ENCODE data around the gene EPHA6. TPM values are rescaled to one million over a fixed set of nuclear protein-coding genes. Genes with fewer than 3 reads are reported as not detected.

Gene EPHA6
- total RNA-seq, 1 experiment from 2014 or later = 3.2 TPM

GRCh38 chr3:97301114-97301513, 486.7 kb downstream of the EPHA6 start:
- no peak for DNase-seq (ENCODE audit: low read depth)
- in situ Hi-C loops (cut with HindIII; ENCODE audit: low pct_unique_long_range_greater_than_20kb, low sequenced_read_pairs) = no loop called here

GRCh38 chr3:97306226-97306625, 491.8 kb downstream of the EPHA6 start:
- in situ Hi-C loops (cut with HindIII; ENCODE audit: low pct_unique_long_range_greater_than_20kb, low sequenced_read_pairs) = no loop called here
- no peak for DNase-seq (ENCODE audit: low read depth)

GRCh38 chr3:97338375-97338774, 524.0 kb downstream of the EPHA6 start:
- in situ Hi-C loops (cut with HindIII; ENCODE audit: low pct_unique_long_range_greater_than_20kb, low sequenced_read_pairs) = no loop called here
- no peak for DNase-seq (ENCODE audit: low read depth)

- in situ Hi-C loops (cut with HindIII; ENCODE audit: low pct_unique_long_range_greater_than_20kb, low sequenced_read_pairs) = no loop called here
- no peak for DNase-seq (ENCODE audit: low read depth)
These were observed 526.5 kb downstream of the EPHA6 start for GRCh38 chr3:97340940-97341339.

- no peak for DNase-seq (ENCODE audit: low read depth)
- in situ Hi-C loops (cut with HindIII; ENCODE audit: low pct_unique_long_range_greater_than_20kb, low sequenced_read_pairs) = no loop called here
These were observed 533.4 kb downstream of the EPHA6 start for GRCh38 chr3:97347780-97348179.

- in situ Hi-C loops (cut with HindIII; ENCODE audit: low pct_unique_long_range_greater_than_20kb, low sequenced_read_pairs) = no loop called here
- DNase-seq (ENCODE audit: low read depth) = no peak
These were observed 536.6 kb downstream of the EPHA6 start for GRCh38 chr3:97350971-97351370.

GRCh38 chr3:97353176-97353575, 538.8 kb downstream of the EPHA6 start:
- in situ Hi-C loops (cut with HindIII; ENCODE audit: low pct_unique_long_range_greater_than_20kb, low sequenced_read_pairs) = no loop called here
- DNase-seq (ENCODE audit: low read depth) = no peak

GRCh38 chr3:97359977-97360376, 545.6 kb downstream of the EPHA6 start:
- no peak for DNase-seq (ENCODE audit: low read depth)
- in situ Hi-C loops (cut with HindIII; ENCODE audit: low pct_unique_long_range_greater_than_20kb, low sequenced_read_pairs) = no loop called here

- in situ Hi-C loops (cut with HindIII; ENCODE audit: low pct_unique_long_range_greater_than_20kb, low sequenced_read_pairs) = no loop called here
- no peak for DNase-seq (ENCODE audit: low read depth)
These were observed 546.4 kb downstream of the EPHA6 start for GRCh38 chr3:97360804-97361203.

- in situ Hi-C loops (cut with HindIII; ENCODE audit: low pct_unique_long_range_greater_than_20kb, low sequenced_read_pairs) = no loop called here
- DNase-seq (ENCODE audit: low read depth) = no peak
These were observed 570.2 kb downstream of the EPHA6 start for GRCh38 chr3:97384583-97384982.

- in situ Hi-C loops (cut with HindIII; ENCODE audit: low pct_unique_long_range_greater_than_20kb, low sequenced_read_pairs) = no loop called here
- DNase-seq (ENCODE audit: low read depth) = no peak
These were observed 574.4 kb downstream of the EPHA6 start for GRCh38 chr3:97388774-97389173.

GRCh38 chr3:97389936-97390335, 575.5 kb downstream of the EPHA6 start:
- in situ Hi-C loops (cut with HindIII; ENCODE audit: low pct_unique_long_range_greater_than_20kb, low sequenced_read_pairs) = no loop called here
- no peak for DNase-seq (ENCODE audit: low read depth)

- DNase-seq (ENCODE audit: low read depth) = no peak
- in situ Hi-C loops (cut with HindIII; ENCODE audit: low pct_unique_long_range_greater_than_20kb, low sequenced_read_pairs) = no loop called here
These were observed 576.8 kb downstream of the EPHA6 start for GRCh38 chr3:97391167-97391566.

- DNase-seq (ENCODE audit: low read depth) = no peak
- in situ Hi-C loops (cut with HindIII; ENCODE audit: low pct_unique_long_range_greater_than_20kb, low sequenced_read_pairs) = no loop called here
These were observed 595.2 kb downstream of the EPHA6 start for GRCh38 chr3:97409612-97410011.

- in situ Hi-C loops (cut with HindIII; ENCODE audit: low pct_unique_long_range_greater_than_20kb, low sequenced_read_pairs) = no loop called here
- no peak for DNase-seq (ENCODE audit: low read depth)
These were observed 607.2 kb downstream of the EPHA6 start for GRCh38 chr3:97421565-97421964.

GRCh38 chr3:97425002-97425401, 610.6 kb downstream of the EPHA6 start:
- in situ Hi-C loops (cut with HindIII; ENCODE audit: low pct_unique_long_range_greater_than_20kb, low sequenced_read_pairs) = no loop called here

GRCh38 chr3:97430601-97431000, 616.2 kb downstream of the EPHA6 start:
- in situ Hi-C loops (cut with HindIII; ENCODE audit: low pct_unique_long_range_greater_than_20kb, low sequenced_read_pairs) = no loop called here
- DNase-seq (ENCODE audit: low read depth) = no peak

More at GRCh38 chr3:97425002-97425401, 610.6 kb downstream of the EPHA6 start:
- no peak for DNase-seq (ENCODE audit: low read depth)

- in situ Hi-C loops (cut with HindIII; ENCODE audit: low pct_unique_long_range_greater_than_20kb, low sequenced_read_pairs) = no loop called here
- no peak for DNase-seq (ENCODE audit: low read depth)
These were observed 618.5 kb downstream of the EPHA6 start for GRCh38 chr3:97432914-97433313.

- DNase-seq (ENCODE audit: low read depth) = no peak
- in situ Hi-C loops (cut with HindIII; ENCODE audit: low pct_unique_long_range_greater_than_20kb, low sequenced_read_pairs) = no loop called here
These were observed 623.7 kb downstream of the EPHA6 start for GRCh38 chr3:97438131-97438530.

- in situ Hi-C loops (cut with HindIII; ENCODE audit: low pct_unique_long_range_greater_than_20kb, low sequenced_read_pairs) = no loop called here
- DNase-seq (ENCODE audit: low read depth) = no peak
These were observed 625.0 kb downstream of the EPHA6 start for GRCh38 chr3:97439373-97439772.

- no peak for DNase-seq (ENCODE audit: low read depth)
- in situ Hi-C loops (cut with HindIII; ENCODE audit: low pct_unique_long_range_greater_than_20kb, low sequenced_read_pairs) = no loop called here
These were observed 649.6 kb downstream of the EPHA6 start for GRCh38 chr3:97464035-97464434.

All from Caki2 (cell line).